Caco-2 (cell line): ENCODE results near the gene LMO7. TPM values are rescaled to one million over a fixed set of nuclear protein-coding genes. Genes with fewer than 3 reads are reported as not detected.

ENCODE experiments used
- BruUV-seq: library from RNA; stranded (reverse); fragments of 400-500 nt; replicated peaks from 2 replicates; lab custom pipeline; 2021; lab: Mats Ljungman, UMichigan
- CTCF ChIA-PET: fragments of 300-600 bp; sonication (Branson Sonifier 250); formaldehyde crosslinking; loops from one replicate; lab custom pipeline; 2022; ENCODE audit warnings: antibody characterized with exemption; lab: Charles Lee
- POLR2A ChIA-PET: fragments of 300-600 bp; sonication (Branson Sonifier 250); formaldehyde crosslinking; loops from one replicate; lab custom pipeline; 2022; ENCODE audit warnings: antibody characterized with exemption; lab: Charles Lee
- DNase-seq, 2 experiments: peaks; one replicate each; pipeline versions ENCODE4 v3.0.0 to v3.0.0-alpha.2; 2020 to 2022
- H3K27me3 ChIP-seq: replicated peaks from 2 replicates; pipeline ENCODE4 v1.6.0; 2011; ENCODE audit warnings: low read length; ENCODE audit not compliant: control insufficient read depth, insufficient read depth
- H3K36me3 ChIP-seq: 2 replicates; pipeline ENCODE4 v1.5.1; 2011; ENCODE audit warnings: low read length; ENCODE audit not compliant: control insufficient read depth, insufficient read depth
- H3K4me1 ChIP-seq: fragments of 250-450 bp; sonication (Bioruptor Pico); 2 replicates; pipeline ENCODE4 v1.5.1; 2020; ENCODE audit warnings: mild to moderate bottlenecking
- H3K4me3 ChIP-seq: 2 replicates; pipeline ENCODE4 v1.5.1; 2011; ENCODE audit warnings: low read depth, mild to moderate bottlenecking, control low read depth, low read length
- H3K9me3 ChIP-seq: fragments of 250-450 bp; sonication (Bioruptor Pico); 2 replicates; pipeline ENCODE4 v1.5.1; 2020; ENCODE audit warnings: mild to moderate bottlenecking, moderate library complexity
- H3K27ac Mint-ChIP-seq: one replicate; pipeline ENCODE4 v1.8.0; 2022; ENCODE audit warnings: mixed read lengths; ENCODE audit not compliant: unreplicated experiment
- H3K27me3 Mint-ChIP-seq: one replicate; pipeline ENCODE4 v1.8.0; 2022; ENCODE audit warnings: mixed read lengths; ENCODE audit not compliant: insufficient read depth, unreplicated experiment
- H3K36me3 Mint-ChIP-seq: one replicate; pipeline ENCODE4 v1.8.0; 2022; ENCODE audit warnings: mild to moderate bottlenecking, mixed read lengths; ENCODE audit not compliant: insufficient read depth, unreplicated experiment
- H3K4me1 Mint-ChIP-seq: one replicate; pipeline ENCODE4 v1.8.0; 2022; ENCODE audit warnings: low read depth, mixed read lengths; ENCODE audit not compliant: unreplicated experiment
- H3K4me3 Mint-ChIP-seq: one replicate; pipeline ENCODE4 v1.8.0; 2022; ENCODE audit warnings: mild to moderate bottlenecking, moderate library complexity, mixed read lengths; ENCODE audit not compliant: unreplicated experiment
- H3K9me3 Mint-ChIP-seq: one replicate; pipeline ENCODE4 v1.8.0; 2022; ENCODE audit warnings: mixed read lengths; ENCODE audit not compliant: unreplicated experiment
- CTCF ChIP-seq, 2 experiments: fragments of 200-600 bp in 1 of 2; IDR thresholded peaks; 1 replicate in 1 of 2; 2 replicates in 1 of 2; pipeline versions ENCODE4 v1.5.1 to v1.8.0; 2011 to 2022; ENCODE audit warnings: antibody characterized with exemption in 1 of 2, control low read depth in 1 of 2, inconsistent platforms in 1 of 2, low read depth in 1 of 2, low read length in 1 of 2, mild to moderate bottlenecking in 1 of 2, moderate library complexity in 1 of 2; ENCODE audit not compliant: insufficient read depth in 1 of 2, severe bottlenecking in 1 of 2, unreplicated experiment in 1 of 2
- intact Hi-C: fragments of 100-400 bp; cut with micrococcal nuclease; formaldehyde crosslinking; loops from one replicate; pipeline ENCODE4 v1.10.0; 2022; ENCODE audit not compliant: unreplicated experiment
- total RNA-seq: library from RNA; stranded (reverse); gene quantifications from 2 replicates; pipeline ENCODE4 v1.2.3, GENCODE V29; 2022

The LMO7 gene
- total RNA-seq, 1 experiment from 2014 or later = 209 TPM

GRCh38 chr13:75757336-75757735 is 121.2 kb downstream of the LMO7 start:
- Mint-ChIP-seq H3K4me1 (peaks cover 45% of the 10 kb centered on the region), H3K4me3 (peak overlapping the region; percentile 8), H3K36me3 (peaks cover 25% of the 10 kb centered on the region), H3K27ac (peak overlapping the region; percentile 58), H3K27me3 (no peaks in the 10 kb centered on the region), H3K9me3 (peaks cover 41% of the 10 kb centered on the region)
- BruUV-seq = no TSS peak
- POLR2A ChIA-PET = no interaction called here
- Histone ChIP-seq H3K9me3 (peaks cover 13% of the 10 kb centered on the region; the same call in 1 of the 2 replicates), H3K4me3 (no peak overlapping the region), H3K27me3 (no peaks in the 10 kb centered on the region), H3K36me3 (no peaks in the 10 kb centered on the region), H3K4me1 (peaks cover 42% of the 10 kb centered on the region)
- CTCF ChIA-PET = no interaction called here
- no peak for TF ChIP-seq CTCF (IDR thresholded peaks at IDR 0.05; ENCODE audit: insufficient read depth in 1 of 2, low read depth in 1 of 2, low read length in 1 of 2, severe bottlenecking in 1 of 2, unreplicated experiment in 1 of 2)
- intact Hi-C loops = no loop called here
- DNase-seq = no peak

- no peaks in the 10 kb centered on the region for H3K27me3 Mint-ChIP-seq
- intact Hi-C loops = no loop called here
- DNase-seq = no peak
- CTCF ChIA-PET = interaction anchor here (1.0 to 4.1 kb wide), 6 partner anchors 33 to 74 kb away, joined by 3 to 26 read pairs (median 6); no protein-coding TSS in a partner anchor
- TF ChIP-seq CTCF (IDR thresholded peaks at IDR 0.05; ENCODE audit: insufficient read depth in 1 of 2, low read depth in 1 of 2, low read length in 1 of 2, severe bottlenecking in 1 of 2, unreplicated experiment in 1 of 2) = no peak
- H3K9me3 Mint-ChIP-seq = peaks cover 19% of the 10 kb centered on the region
- POLR2A ChIA-PET = interaction anchor here (1.2 to 2.1 kb wide), 3 partner anchors 12 to 33 kb away, joined by 3 to 22 read pairs (median 7); no protein-coding TSS in a partner anchor
- Histone ChIP-seq H3K36me3 (no peaks in the 10 kb centered on the region), H3K27me3 (no peaks in the 10 kb centered on the region), H3K4me3 (peak overlapping the region; percentile 61), H3K9me3 (no peaks in the 10 kb centered on the region), H3K4me1 (peaks cover 51% of the 10 kb centered on the region)
- peaks cover 62% of the 10 kb centered on the region for H3K4me1 Mint-ChIP-seq
- no TSS peak for BruUV-seq
- peak overlapping the region; percentile 90 for H3K27ac Mint-ChIP-seq
- H3K36me3 Mint-ChIP-seq = peaks cover 33% of the 10 kb centered on the region
- H3K4me3 Mint-ChIP-seq = peak overlapping the region; percentile 76
These were observed 123.4 kb downstream of the LMO7 start for GRCh38 chr13:75759531-75759930.

GRCh38 chr13:75760131-75761021 is 124.2 kb downstream of the LMO7 start:
- DNase-seq = peak; percentile 86 to 92
- Histone ChIP-seq H3K4me3 (peak overlapping the region; percentile 61), H3K36me3 (no peaks in the 10 kb centered on the region), H3K27me3 (no peaks in the 10 kb centered on the region), H3K4me1 (peaks cover 53% of the 10 kb centered on the region), H3K9me3 (no peaks in the 10 kb centered on the region)
- Mint-ChIP-seq H3K27ac (peak overlapping the region; percentile 90), H3K36me3 (peaks cover 40% of the 10 kb centered on the region), H3K27me3 (no peaks in the 10 kb centered on the region), H3K4me1 (peaks cover 61% of the 10 kb centered on the region), H3K9me3 (peaks cover 10% of the 10 kb centered on the region), H3K4me3 (peak overlapping the region; percentile 76)
- CTCF ChIA-PET = interaction anchor here (0.7 to 4.1 kb wide), 7 partner anchors 32 to 75 kb away, joined by 3 to 26 read pairs (median 5); no protein-coding TSS in a partner anchor
- TF ChIP-seq CTCF (IDR thresholded peaks at IDR 0.05; ENCODE audit: insufficient read depth in 1 of 2, low read depth in 1 of 2, low read length in 1 of 2, severe bottlenecking in 1 of 2, unreplicated experiment in 1 of 2) = peak in 1 of 2 experiments; percentile 15
- POLR2A ChIA-PET = interaction anchor here (0.6 to 2.1 kb wide), 6 partner anchors 11 to 1209 kb away, joined by 3 to 22 read pairs (median 4); no protein-coding TSS in a partner anchor
- intact Hi-C loops = loop anchor here (1.0 to 5.0 kb wide), 5 partner anchors 32 to 97 kb away; no protein-coding TSS in a partner anchor
- no TSS peak for BruUV-seq
